Left colon (tissue), 2 donors: ENCODE results near the gene DET1. TPM values are rescaled to one million over a fixed set of nuclear protein-coding genes. Genes with fewer than 3 reads are reported as not detected.
"Not testable (repeated sequence)": the region's sequence is repeated elsewhere in the genome, so short reads cannot be mapped to it uniquely, and the experiment has no call there.

Source experiments
- ATAC-seq: fragments of 200-7000 bp; cut with Tn5 transposase; one replicate; pipeline ENCODE4 v1.9.1; 2020; ENCODE audit warnings: mild to moderate bottlenecking, moderate library complexity
- DNase-seq, 2 donors: peaks; one replicate each; pipeline ENCODE4 v3.0.0-alpha.2; 2020
- intact Hi-C, 2 donors: fragments of 100-400 bp; cut with DNase I in 1 of 2; cut with micrococcal nuclease in 1 of 2; formaldehyde crosslinking; loops; one replicate each; pipeline versions ENCODE4 v1.11.2 to v1.14.0; 2022; cut with DNase I, micrococcal nuclease
- long read RNA-seq: library from polyadenylated mRNA; unstranded; transcript quantifications from one replicate; pipeline ENCODE4 v2.0.0, GENCODE V29; 2021
- total RNA-seq, 2 donors: library from RNA; stranded (reverse); fragmentation: NEBNext Ultra II Directional; extraction: Animal tissue kit (Norgen Biotek cat#: 25700); gene quantifications; one replicate each; pipeline ENCODE4 v1.2.1, GENCODE V29; 2021
- donor health status: DM: no; HTN: no; CAD: no.
- donor health status: DM: yes; HTN: yes; CAD: no.

Gene DET1
- 1 to 10 TPM; 5.3 to 5.9 TPM for total RNA-seq
- long read RNA-seq, partial matches to known transcripts = 4 of 13 reads
- long read RNA-seq, other reads (novel, unspliced or antisense) = 3 of 13 reads

DNA sequence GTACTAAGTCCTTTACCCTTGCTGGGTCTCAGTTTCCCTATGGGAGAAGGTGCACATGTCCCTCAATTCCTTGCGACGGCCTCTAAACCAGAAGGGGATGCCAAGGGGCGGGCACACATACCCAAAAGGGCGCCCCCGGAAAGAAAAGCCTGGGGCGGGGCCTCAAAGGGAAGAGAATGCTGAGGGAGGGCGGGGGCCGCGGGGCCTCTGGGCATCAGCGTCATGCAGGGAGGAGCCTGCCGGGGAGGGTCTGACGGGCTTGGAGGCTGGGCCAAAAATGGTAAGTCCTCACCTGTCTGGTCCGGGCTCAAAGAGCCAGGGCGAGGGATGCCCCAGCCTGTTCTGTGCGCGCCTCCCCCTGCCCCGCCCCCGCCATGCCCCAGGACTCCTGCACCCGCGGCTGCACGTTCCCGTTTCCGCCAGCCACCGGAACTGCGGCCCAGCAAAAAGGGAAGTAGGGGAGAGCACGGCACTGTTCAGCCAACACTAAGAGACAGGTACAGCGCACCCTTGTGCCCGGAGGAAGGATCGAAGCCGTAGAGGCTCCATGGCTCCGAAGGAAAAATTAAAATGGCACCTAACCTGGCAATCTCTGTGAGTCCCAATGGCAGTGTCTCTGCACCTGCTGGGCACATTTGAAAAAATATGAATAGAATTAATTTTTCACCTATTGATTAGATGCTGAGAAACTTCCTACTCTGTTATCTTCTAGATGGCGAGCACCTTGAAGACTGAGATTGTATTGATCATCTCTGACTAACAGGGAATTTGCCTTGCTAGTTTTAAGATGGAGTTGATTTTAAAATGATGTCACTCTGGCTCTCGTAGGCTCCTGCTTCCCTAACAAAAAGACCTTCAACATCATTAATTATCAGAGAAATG lies at the start of gene DET1:
Gene DET1, minus strand, starts transcription at position 434 of the 882 bp plus-strand sequence. CDS start 14,976 bp downstream, outside the sequence.
- intact Hi-C loops = no loop called here
- DNase-seq (peak; percentile 95 to 96), ATAC-seq (peak; percentile 99)

DNA sequence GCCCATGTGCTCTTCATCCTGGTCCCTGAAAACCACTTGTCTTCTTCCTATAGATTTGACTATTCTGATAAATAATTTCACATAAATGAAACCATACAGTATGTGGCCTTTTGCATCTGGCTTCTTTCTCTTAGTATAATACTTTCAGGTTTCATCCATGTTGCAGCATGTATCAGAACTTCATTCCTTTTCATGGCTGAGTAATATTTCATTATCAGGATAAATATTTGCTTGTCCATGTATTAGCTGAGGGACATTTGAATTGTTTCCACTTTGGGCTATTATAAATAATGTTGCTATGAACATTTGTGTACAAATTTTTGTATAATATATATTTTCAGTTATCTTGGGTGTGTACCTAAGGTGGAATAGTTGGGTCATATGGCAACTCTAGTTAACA lies 44.9 kb upstream of the DET1 start:
- intact Hi-C loops = no loop called here
- ATAC-seq = no peak
- DNase-seq = no peak

GRCh38 chr15:88590759-88591158 lies 44.3 kb upstream of the DET1 start:
- ATAC-seq = no peak
- no peak for DNase-seq
- intact Hi-C loops = no loop called here

- intact Hi-C loops = no loop called here
- ATAC-seq (no peak), DNase-seq (no peak)
These were observed 40.1 kb upstream of the DET1 start for GRCh38 chr15:88586401-88587162.

DNA sequence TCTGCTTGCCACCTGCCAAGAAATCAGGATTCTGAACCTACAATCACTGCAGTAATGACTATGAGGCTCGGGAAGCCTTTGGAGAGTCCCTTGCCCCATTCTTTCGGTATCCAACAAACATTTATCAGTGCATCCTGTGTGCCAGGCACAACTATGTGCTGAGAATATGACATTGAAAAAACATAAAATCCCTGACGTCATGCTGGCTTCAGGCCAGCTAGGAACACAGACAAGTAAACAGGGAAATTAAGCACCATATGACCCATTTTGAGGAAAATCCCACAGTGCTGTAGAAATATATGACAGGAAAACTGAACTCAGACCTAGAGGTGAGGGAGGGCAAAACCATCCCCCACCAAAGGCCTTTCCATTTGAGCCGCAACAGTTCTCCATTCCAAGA lies 34.1 kb upstream of the DET1 start:
- ATAC-seq (no peak), DNase-seq (no peak)
- intact Hi-C loops = no loop called here

DNA sequence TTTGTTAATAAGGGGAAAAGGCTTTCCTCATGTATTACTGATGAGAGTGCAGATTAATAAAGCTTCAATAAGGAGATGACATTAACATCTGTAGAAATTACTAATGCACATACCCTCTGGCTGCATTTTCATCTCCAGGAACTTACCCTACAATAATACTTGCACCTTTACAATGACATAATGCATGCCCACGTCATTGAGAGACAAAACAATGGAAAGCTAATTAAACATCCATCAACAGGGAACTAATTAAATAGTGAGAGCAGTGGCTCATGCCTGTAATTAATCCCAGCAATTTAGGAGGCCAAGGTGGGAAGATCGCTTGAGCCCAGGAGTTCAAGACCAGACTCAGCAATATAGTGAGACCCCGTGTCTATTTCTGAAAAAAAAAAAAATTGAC lies 32.8 kb upstream of the DET1 start:
- DNase-seq = no peak
- ATAC-seq = no peak
- intact Hi-C loops = no loop called here

DNA sequence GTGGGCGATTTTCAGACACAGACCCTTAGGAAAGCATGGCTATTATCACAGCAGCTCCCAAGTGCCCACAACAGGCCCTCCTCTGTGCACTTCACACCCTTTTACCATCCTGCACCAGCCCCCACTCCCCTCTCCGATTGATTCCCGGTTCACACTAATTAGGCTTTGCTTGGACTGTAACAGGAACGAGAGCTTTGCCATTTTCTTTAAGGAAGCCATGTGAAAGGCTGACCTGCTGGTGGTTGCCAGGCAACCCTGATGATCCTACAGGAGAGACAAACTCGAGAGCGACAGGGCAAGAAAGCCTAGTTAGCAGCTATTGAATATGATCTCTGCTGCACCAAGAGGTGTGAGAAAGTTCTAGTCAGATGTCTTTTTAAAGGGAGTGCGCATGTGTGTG lies 28.2 kb upstream of the DET1 start:
- intact Hi-C loops = no loop called here
- ATAC-seq (no peak), DNase-seq (no peak)

DNA sequence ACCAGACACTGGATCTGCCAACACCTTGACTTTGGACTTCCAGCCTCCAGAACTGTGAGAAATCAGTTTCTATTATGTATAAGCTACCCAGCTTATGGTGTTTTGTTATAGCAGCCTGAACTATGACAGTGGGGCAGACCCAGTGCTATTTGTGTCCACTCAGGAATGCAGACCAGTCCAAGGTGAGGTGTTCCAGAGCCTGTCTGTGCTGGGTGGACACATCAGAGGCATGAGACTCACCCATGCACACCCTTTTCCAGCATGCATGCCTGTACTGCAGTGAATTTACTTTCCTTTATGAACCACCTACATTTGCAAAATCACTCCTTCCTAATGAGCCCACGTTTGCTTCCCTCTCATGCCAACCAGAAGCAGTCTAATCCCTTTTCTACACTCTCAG lies 27.6 kb upstream of the DET1 start:
- intact Hi-C loops = no loop called here
- no peak for DNase-seq
- no peak for ATAC-seq

GRCh38 chr15:88571852-88572259 lies 25.4 kb upstream of the DET1 start:
- no peak for DNase-seq
- ATAC-seq = no peak
- intact Hi-C loops = no loop called here

- DNase-seq (no peak), ATAC-seq (no peak)
- intact Hi-C loops = no loop called here
These were observed 24.8 kb upstream of the DET1 start for GRCh38 chr15:88571153-88571851.

DNA sequence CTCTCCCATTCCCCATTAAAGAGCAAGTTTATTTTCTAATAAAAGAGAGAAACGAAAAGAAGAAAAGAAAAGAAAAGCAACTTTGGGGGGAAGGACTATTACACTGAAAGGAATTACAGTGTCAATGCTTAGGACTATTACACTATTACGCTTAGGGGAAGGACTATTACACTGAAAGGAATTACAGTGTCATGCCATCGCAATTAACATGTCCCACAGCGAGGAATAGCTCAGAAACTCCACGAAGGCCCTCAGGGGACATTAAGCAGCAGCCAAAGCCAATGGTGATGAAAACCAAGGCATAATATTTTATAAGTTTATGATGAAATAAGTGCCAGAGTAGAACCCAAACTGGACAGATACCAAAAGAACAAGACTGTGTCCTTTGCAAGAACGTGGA lies 22.1 kb upstream of the DET1 start:
- ATAC-seq (no peak), DNase-seq (no peak)
- intact Hi-C loops = no loop called here

DNA sequence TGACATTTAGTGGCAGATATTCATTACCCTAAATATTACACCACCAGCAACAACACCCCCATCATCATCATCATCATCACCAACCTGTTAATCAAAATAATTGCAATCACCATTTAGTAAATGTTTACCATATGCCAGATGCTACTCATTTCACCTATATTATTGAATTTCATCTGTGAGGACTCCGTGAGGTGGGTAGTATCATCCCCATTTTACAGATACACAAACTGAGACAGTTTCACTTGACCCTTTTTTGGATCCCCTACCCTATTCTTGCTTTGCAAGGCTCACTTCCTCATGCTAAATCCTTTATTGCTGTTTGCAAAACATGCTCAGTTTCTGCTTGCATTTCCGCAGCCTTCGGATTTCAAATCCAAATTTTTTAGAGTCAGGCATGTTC lies 18.3 kb upstream of the DET1 start:
- intact Hi-C loops = no loop called here
- DNase-seq (no peak), ATAC-seq (no peak)

DNA sequence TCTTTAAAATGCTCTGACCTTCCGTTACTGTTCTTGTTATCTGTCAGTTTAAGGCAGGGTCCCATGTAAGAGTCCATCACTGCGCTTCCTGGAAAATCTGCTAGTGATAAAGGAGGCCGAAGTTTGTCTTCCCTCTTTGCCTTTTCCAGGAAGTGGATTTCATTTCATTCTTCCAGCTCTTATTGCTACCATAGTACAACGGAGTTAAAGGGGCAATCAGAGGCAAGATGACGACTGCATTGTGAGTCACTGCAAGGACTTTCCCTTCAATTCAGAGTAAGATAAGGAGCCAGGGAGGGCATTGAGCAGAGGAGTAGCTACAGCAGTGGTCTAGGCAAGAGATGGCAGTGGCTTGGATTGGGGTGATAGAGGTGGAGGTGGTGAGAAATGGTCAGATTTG lies 17.2 kb upstream of the DET1 start:
- ATAC-seq = peak; percentile 21
- intact Hi-C loops = no loop called here
- no peak for DNase-seq

DNA sequence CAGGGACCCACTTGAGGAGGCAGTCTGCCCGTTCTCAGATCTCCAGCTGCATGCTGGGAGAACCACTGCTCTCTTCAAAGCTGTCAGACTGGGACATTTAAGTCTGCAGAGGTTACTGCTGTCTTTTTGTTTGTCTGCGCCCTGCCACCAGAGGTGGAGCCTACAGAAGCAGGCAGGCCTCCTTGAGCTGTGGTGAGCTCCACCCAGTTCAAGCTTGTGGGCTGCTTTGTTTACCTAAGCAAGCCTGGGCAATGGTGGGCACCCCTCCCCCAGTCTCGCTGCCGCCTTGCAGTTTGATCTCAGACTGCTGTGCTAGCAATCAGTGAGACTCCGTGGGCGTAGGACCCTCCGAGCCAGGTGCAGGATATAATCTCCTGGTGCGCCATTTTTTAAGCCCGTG lies 13.1 kb upstream of the DET1 start:
- ATAC-seq, intact Hi-C loops, DNase-seq: not testable (repeated sequence)

DNA sequence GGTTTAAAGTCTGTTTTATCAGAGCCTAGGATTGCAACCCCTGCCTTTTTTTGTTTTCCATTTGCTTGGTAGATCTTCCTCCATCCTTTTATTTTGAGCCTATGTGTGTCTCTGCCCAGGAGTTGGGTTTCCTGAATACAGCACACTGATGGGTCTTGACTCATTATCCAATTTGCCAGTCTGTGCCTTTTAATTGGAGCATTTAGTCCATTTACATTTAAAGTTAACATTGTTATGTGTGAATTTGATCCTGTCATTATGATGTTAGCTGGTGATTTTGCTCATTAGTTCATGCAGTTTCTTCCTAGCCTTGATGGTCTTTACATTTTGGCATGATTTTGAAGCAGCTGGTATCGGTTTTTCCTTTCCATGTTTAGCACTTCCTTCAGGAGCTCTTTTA lies 11.5 kb upstream of the DET1 start:
- intact Hi-C loops, ATAC-seq, DNase-seq: not testable (repeated sequence)

DNA sequence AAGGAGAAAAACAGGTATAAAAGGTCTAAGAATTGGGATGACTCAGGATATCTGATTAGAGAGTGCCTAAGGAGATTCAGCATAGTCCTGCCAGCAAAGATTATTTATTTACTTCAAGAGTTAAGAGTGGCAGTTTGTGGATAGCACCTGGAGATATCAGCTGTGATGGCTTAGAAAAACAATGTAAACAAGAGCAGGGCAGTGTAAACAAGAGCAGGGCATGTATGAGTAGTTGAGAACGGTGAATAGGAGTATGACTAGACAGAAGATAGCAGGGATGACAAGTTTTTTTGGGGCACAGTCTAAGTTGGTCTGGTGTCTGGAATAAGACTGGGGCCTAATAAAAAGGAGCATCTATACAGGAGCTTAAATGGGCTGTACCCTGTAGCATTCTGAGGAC lies 1.5 kb upstream of the DET1 start:
- ATAC-seq, DNase-seq, intact Hi-C loops: not testable (repeated sequence)

DNA sequence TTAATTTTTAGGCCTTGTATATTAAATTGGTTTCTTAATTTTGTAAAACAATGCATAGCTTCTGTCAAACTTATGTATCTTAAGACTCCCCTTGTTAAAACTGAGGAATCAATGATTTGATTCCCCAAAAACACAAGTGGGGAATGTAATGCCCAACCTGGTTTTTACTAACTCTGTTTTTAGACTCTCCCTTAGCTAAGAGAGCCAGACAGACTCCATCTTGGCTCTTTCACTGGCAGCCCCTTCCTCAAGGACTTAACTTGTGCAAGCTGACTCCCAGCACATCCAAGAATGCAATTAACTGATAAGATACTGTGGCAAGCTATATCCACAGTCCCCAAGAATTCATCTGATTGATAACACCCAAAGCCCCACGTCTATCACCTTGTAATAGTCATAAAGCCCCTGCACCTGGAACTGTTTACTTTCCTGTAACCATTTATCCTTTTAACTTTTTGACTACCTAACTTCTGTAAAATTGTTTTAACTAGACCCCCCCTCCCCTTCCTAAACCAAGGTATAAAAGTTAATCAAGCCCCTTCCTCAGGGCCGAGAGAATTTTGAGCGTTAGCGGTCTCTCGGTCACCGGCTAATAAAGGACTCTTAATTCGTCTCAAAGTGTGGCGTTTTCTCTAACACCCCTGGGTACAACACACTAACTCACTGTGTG lies 768 bp downstream of the DET1 start:
- ATAC-seq, DNase-seq, intact Hi-C loops: not testable (repeated sequence)

DNA sequence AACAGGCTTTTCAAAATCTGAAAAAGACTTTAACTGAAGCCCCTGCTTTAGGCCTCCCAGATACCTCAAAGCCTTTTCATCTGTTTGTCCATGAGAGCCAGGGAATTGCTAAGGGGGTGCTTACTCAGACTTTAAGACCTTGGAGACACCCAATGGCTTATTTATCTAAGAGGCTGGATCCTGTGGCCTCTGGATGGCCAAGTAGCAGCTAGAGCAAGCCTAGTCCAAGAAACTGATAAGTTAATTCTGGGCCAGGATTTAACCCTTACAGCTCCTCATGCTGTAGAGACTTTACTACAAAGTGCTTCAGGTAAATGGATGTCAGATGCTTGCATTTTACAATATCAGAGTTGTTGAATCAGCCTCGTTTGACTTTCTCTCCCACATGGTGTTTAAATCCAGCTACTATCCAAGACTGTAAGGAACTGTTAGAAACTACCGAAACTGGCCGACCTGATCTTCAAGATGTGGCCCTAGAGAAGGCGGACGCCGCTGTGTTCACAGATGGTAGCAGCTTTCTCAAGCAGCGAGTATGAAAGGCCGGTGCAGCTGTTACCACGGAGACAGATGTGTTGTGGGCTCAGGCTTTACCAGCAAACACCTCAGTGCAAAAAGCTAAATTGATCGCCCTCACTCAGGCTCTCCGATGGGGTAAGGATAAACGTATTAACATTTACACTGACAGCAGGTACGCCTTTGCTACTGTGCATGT lies 3.3 kb downstream of the DET1 start:
- no peak for ATAC-seq

More for the DNA sequence above, 3.3 kb downstream of the DET1 start:
- intact Hi-C loops = no loop called here
- DNase-seq = no peak
